ENCODE results near the gene ARHGEF12.

ARHGEF12 gene

GRCh38 chr11:120538707-120539106 is 202.5 kb downstream of the ARHGEF12 start:
- DNase-seq (ENCODE audit: low spot score), result no peak
